GM12878 (cell line): ENCODE results near the gene DGKA. TPM values are rescaled to one million over a fixed set of nuclear protein-coding genes. Genes with fewer than 3 reads are reported as not detected.
A peak's percentile ranks its signal among the peaks of the same experiment; 100 is the strongest.

ENCODE experiments used
- BACH1 ChIP-seq: fragments of 450-650 bp; IDR thresholded peaks from 2 replicates; pipeline ENCODE4 v1.6.1; 2017; ENCODE audit warnings: mild to moderate bottlenecking, borderline replicate concordance
- CBFB ChIP-seq: IDR thresholded peaks from 2 replicates; pipeline ENCODE4 v1.6.1; 2016; ENCODE audit warnings: antibody characterized with exemption, low read depth
- CEBPB ChIP-seq, 2 experiments: fragments of 150-350 bp in 1 of 2; IDR thresholded peaks; 2 replicates each; pipeline ENCODE4 v1.6.1; 2012 to 2014; ENCODE audit warnings: low read depth in 2 of 2, low read length in 2 of 2, borderline replicate concordance in 1 of 2, inconsistent platforms in 1 of 2
- CREM ChIP-seq: IDR thresholded peaks from 2 replicates; pipeline ENCODE4 v1.6.1; 2014; ENCODE audit warnings: antibody characterized with exemption, low read depth
- ESRRA ChIP-seq: IDR thresholded peaks from 2 replicates; pipeline ENCODE4 v1.6.1; 2012; ENCODE audit warnings: mild to moderate bottlenecking, low read length, improper control_type of control experiment
- HDAC2 ChIP-seq: fragments of 200-600 bp; sonication (generic); IDR thresholded peaks from 2 replicates; pipeline ENCODE4 v1.6.1; 2017
- HDAC6 ChIP-seq: fragments of 200-600 bp; sonication (generic); IDR thresholded peaks from one replicate; pipeline ENCODE4 v1.8.0; 2017; ENCODE audit warnings: antibody characterized with exemption; ENCODE audit not compliant: unreplicated experiment
- JUNB ChIP-seq: IDR thresholded peaks from 2 replicates; pipeline ENCODE4 v1.6.1; 2016; ENCODE audit warnings: antibody characterized with exemption, mild to moderate bottlenecking
- KAT2A ChIP-seq: conservative IDR thresholded peaks from 2 replicates; pipeline ENCODE4 v1.6.1; 2011; ENCODE audit warnings: low read depth, low read length; ENCODE audit not compliant: control insufficient read depth
- MEF2A ChIP-seq: IDR thresholded peaks from 2 replicates; pipeline ENCODE4 v1.6.1; 2011; ENCODE audit warnings: low read depth, mild to moderate bottlenecking, low read length, moderate library complexity; ENCODE audit not compliant: insufficient read depth
- MTA3 ChIP-seq: IDR thresholded peaks from 2 replicates; pipeline ENCODE4 v1.6.1; 2012; ENCODE audit warnings: low read length, inconsistent platforms, borderline replicate concordance
- MYB ChIP-seq: fragments of 150-350 bp; IDR thresholded peaks from 2 replicates; pipeline ENCODE4 v1.6.1; 2014; ENCODE audit warnings: mild to moderate bottlenecking, low read depth, low read length, borderline replicate concordance
- NFYA ChIP-seq: IDR thresholded peaks from 2 replicates; pipeline ENCODE4 v1.6.1; 2011; ENCODE audit warnings: low read depth, mild to moderate bottlenecking, low read length, improper control_type of control experiment, borderline replicate concordance
- PAX5 ChIP-seq: IDR thresholded peaks from 2 replicates; pipeline ENCODE4 v1.6.1; 2011; ENCODE audit warnings: low read depth, low read length, borderline replicate concordance
- RB1 ChIP-seq: fragments of 450-650 bp; formaldehyde crosslinking; IDR thresholded peaks from 2 replicates; pipeline ENCODE4 v1.6.1; 2017; ENCODE audit warnings: mild to moderate bottlenecking, borderline replicate concordance
- SMAD1 ChIP-seq: fragments of 450-650 bp; IDR thresholded peaks from 2 replicates; pipeline ENCODE4 v1.6.1; 2018; ENCODE audit warnings: mild to moderate bottlenecking, low read depth; ENCODE audit not compliant: partially characterized antibody
- SP1 ChIP-seq: IDR thresholded peaks from one replicate; pipeline ENCODE4 v1.6.1; 2011; ENCODE audit warnings: low read depth, low read length
- SUPT20H ChIP-seq: IDR thresholded peaks from 2 replicates; pipeline ENCODE4 v1.6.1; 2011; ENCODE audit warnings: low read depth, mild to moderate bottlenecking, low read length, moderate library complexity, borderline replicate concordance; ENCODE audit not compliant: control insufficient read depth
- WRNIP1 ChIP-seq: IDR thresholded peaks from 2 replicates; pipeline ENCODE4 v1.6.1; 2011; ENCODE audit warnings: low read depth, low read length, improper control_type of control experiment, borderline replicate concordance
- YY1 ChIP-seq: IDR thresholded peaks from 2 replicates; pipeline ENCODE4 v1.6.1; 2011; ENCODE audit warnings: low read depth, mild to moderate bottlenecking, low read length
- ZNF217 ChIP-seq: fragments of 450-650 bp; IDR thresholded peaks from 2 replicates; pipeline ENCODE4 v1.6.1; 2017; ENCODE audit warnings: antibody characterized with exemption, mild to moderate bottlenecking
- ZNF384 ChIP-seq: IDR thresholded peaks from 2 replicates; pipeline ENCODE4 v1.6.1; 2012; ENCODE audit warnings: low read depth, mild to moderate bottlenecking, low read length, improper control_type of control experiment, borderline replicate concordance
- polyA plus RNA-seq, 11 experiments: library from polyadenylated mRNA; depleted of rRNA in 4 of 11; unstranded in 6 of 11; stranded (reverse) in 5 of 11; fragments of >200 nt; fragmentation: Nextera tagmentation in 4 of 11; fragmentation: Illumina TruSeq in 1 of 11; extraction: Ambion mirVana in 4 of 11; extraction: Trizol in 1 of 11; gene quantifications; 1 replicate in 1 of 11; 2 replicates in 10 of 11; pipeline versions ENCODE4 v1.2.1 to v1.2.3, GENCODE V29; 2011 to 2016; ENCODE audit warnings: inconsistent platforms in 2 of 11, missing spikeins in 2 of 11, low read depth in 1 of 11
- total RNA-seq, 4 experiments: library from RNA; depleted of rRNA in 3 of 4; stranded (reverse); fragments of >200 nt in 3 of 4; fragmentation: Illumina TruSeq in 1 of 4; extraction: Trizol in 1 of 4; gene quantifications; 2 replicates each; pipeline versions ENCODE4 v1.2.1 to v1.2.3, GENCODE V29; 2013 to 2021
- TF ChIP-seq, protein P1 (sequence below): fragments of 450-650 bp; IDR thresholded peaks from 2 replicates; pipeline ENCODE4 v1.6.1; 2017; ENCODE audit warnings: antibody characterized with exemption, mild to moderate bottlenecking, moderate library complexity
- TF ChIP-seq, protein P2 (sequence below): fragments of 450-650 bp; IDR thresholded peaks from 2 replicates; pipeline ENCODE4 v1.6.1; 2016; ENCODE audit warnings: mild to moderate bottlenecking
- TF ChIP-seq, protein P3 (sequence below): fragments of 450-650 bp; IDR thresholded peaks from 2 replicates; pipeline ENCODE4 v1.6.1; 2016; ENCODE audit warnings: mild to moderate bottlenecking
- TF ChIP-seq, protein P4 (sequence below): IDR thresholded peaks from 2 replicates; pipeline ENCODE4 v1.6.1; 2011; ENCODE audit warnings: low read depth, mild to moderate bottlenecking, low read length, moderate library complexity, borderline replicate concordance; ENCODE audit errors: extremely low read depth

The DGKA gene
- total and polyA plus RNA-seq, 10 of the 15 experiments (the other 5 are each of a cell fraction or from before 2014, with no cell fraction given): 14.0 to 65.5 (median 37.1) TPM

DNA sequence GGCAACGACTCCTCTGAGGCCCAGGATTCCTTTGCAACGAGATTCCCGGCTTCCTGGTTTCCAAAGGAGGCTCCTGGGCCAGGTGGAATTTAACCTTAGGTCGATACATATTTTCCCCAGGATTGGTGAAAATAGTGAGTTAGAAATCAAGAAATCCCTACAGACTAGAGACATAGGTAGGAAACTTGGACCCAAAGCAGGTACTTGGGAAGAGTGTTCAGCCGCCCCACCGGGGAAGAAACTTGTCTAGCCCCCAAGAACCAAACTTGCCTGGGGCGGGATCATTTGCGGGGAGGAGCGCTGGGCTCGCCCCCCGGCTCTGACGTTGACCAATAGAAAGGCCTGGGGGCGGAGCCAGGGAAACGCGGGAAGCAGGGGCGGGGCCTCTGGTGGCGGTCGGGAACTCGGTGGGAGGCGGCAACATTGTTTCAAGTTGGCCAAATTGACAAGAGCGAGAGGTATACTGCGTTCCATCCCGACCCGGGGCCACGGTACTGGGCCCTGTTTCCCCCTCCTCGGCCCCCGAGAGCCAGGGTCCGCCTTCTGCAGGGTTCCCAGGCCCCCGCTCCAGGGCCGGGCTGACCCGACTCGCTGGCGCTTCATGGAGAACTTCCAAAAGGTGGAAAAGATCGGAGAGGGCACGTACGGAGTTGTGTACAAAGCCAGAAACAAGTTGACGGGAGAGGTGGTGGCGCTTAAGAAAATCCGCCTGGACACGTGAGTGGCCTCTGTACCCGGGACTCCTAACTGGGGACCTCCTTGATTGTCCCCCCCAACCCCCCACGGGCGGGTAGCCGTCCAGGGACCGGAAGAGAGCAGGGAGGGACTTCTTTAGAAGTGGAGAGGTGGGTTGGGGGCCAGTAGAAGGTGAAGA, 35.7 kb downstream of the DGKA start, which contains the start of gene CDK2 (continued):
- TF ChIP-seq, protein P1, sequence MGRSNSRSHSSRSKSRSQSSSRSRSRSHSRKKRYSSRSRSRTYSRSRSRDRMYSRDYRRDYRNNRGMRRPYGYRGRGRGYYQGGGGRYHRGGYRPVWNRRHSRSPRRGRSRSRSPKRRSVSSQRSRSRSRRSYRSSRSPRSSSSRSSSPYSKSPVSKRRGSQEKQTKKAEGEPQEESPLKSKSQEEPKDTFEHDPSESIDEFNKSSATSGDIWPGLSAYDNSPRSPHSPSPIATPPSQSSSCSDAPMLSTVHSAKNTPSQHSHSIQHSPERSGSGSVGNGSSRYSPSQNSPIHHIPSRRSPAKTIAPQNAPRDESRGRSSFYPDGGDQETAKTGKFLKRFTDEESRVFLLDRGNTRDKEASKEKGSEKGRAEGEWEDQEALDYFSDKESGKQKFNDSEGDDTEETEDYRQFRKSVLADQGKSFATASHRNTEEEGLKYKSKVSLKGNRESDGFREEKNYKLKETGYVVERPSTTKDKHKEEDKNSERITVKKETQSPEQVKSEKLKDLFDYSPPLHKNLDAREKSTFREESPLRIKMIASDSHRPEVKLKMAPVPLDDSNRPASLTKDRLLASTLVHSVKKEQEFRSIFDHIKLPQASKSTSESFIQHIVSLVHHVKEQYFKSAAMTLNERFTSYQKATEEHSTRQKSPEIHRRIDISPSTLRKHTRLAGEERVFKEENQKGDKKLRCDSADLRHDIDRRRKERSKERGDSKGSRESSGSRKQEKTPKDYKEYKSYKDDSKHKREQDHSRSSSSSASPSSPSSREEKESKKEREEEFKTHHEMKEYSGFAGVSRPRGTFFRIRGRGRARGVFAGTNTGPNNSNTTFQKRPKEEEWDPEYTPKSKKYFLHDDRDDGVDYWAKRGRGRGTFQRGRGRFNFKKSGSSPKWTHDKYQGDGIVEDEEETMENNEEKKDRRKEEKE: no peak
- TF ChIP-seq PAX5 (peak; percentile 11; the same call in 1 of the 2 replicates), YY1 (no peak), NFYA (no peak), RB1 (peak; percentile 82; the same call in 1 of the 2 replicates), MYB (no peak), CREM (peak; percentile 41; the same call in 1 of the 2 replicates), BACH1 (no peak), MTA3 (no peak), SMAD1 (peak; percentile 12), MEF2A (no peak), HDAC6 (no peak), WRNIP1 (no peak), ZNF217 (no peak), KAT2A (no peak), SP1 (peak; percentile 84), SUPT20H (no peak), ESRRA (no peak), CBFB (0 out of 2 replicates have a peak, but pooled peaks have one; percentile 56), HDAC2 (no peak), CEBPB (IDR thresholded peaks at IDR 0.05; ENCODE audit: borderline replicate concordance in 1 of 2, low read depth in 2 of 2, low read length in 2 of 2) (no peak), JUNB (no peak), ZNF384 (no peak)
- TF ChIP-seq, protein P2, sequence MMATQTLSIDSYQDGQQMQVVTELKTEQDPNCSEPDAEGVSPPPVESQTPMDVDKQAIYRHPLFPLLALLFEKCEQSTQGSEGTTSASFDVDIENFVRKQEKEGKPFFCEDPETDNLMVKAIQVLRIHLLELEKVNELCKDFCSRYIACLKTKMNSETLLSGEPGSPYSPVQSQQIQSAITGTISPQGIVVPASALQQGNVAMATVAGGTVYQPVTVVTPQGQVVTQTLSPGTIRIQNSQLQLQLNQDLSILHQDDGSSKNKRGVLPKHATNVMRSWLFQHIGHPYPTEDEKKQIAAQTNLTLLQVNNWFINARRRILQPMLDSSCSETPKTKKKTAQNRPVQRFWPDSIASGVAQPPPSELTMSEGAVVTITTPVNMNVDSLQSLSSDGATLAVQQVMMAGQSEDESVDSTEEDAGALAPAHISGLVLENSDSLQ: no peak
- TF ChIP-seq, protein P3, sequence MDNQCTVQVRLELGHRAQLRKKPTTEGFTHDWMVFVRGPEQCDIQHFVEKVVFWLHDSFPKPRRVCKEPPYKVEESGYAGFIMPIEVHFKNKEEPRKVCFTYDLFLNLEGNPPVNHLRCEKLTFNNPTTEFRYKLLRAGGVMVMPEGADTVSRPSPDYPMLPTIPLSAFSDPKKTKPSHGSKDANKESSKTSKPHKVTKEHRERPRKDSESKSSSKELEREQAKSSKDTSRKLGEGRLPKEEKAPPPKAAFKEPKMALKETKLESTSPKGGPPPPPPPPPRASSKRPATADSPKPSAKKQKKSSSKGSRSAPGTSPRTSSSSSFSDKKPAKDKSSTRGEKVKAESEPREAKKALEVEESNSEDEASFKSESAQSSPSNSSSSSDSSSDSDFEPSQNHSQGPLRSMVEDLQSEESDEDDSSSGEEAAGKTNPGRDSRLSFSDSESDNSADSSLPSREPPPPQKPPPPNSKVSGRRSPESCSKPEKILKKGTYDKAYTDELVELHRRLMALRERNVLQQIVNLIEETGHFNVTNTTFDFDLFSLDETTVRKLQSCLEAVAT: no peak
- TF ChIP-seq, protein P4, sequence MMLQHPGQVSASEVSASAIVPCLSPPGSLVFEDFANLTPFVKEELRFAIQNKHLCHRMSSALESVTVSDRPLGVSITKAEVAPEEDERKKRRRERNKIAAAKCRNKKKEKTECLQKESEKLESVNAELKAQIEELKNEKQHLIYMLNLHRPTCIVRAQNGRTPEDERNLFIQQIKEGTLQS: no peak
